Stimulated activated CD4-positive, alpha-beta T cell treated with anti-CD3 and anti-CD28 coated beads, Interleukin-1b, Interleukin-23, amount 100 ng/mL, for 48 hours (primary cell): ENCODE data around the gene TNFRSF12A.

Source experiments
- DNase-seq: peaks from one replicate; pipeline ENCODE4 v3.0.0-alpha.2; 2020

TNFRSF12A gene

DNA sequence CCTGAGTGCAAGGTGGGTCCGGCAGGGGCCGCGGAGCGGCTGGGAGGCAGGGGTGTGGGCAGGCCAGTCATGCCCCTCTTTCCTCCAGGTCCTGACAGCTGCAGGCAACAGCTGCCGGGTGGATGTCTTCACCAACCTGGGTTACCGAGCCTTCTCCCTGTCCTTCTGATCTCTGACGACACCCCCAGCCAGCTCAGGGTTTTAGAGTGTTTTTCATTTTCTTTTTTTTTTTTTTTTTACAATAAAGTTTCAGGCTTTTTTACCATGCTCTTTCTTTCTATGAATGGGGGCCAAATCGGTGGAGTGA lies 7.3 kb downstream of the TNFRSF12A start:
- DNase-seq = no peak

DNA sequence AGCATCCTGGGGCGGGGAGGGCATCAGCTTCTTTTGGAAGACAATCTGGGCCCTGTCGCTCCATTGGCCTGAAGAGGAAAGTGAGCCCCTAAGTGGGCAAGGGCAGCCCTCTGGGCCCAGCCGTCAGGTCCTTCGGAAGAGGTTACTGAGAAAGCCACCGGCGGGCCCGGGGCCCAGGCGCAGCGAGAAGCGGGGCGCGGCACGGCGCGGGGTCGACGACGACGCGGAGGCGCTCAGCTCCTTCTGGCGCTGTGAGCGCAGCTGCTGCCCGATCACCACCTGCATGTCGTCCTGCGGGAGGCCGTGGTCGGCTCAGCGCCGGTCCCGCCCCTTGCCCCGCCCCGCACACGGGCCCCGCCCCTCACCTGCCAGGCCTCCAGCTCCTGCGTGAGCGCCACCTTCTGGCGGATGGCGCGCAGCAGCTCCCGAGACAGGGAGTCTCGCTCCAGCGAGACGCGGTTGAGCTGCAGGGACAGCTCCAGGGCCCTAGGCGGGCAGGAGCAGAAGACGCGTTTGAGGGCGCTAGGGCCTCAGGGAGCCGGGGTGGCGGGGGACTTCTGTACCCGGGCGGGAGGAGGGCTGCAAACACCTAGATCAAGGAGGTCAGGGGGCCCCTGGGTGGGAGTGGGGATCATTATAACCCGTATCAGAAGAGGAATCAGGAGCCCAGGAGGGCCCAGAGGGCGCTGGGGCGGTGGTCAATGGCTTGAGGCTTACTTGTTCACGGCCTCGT lies 8.0 kb downstream of the TNFRSF12A start:
- peak; percentile 88 for DNase-seq

DNA sequence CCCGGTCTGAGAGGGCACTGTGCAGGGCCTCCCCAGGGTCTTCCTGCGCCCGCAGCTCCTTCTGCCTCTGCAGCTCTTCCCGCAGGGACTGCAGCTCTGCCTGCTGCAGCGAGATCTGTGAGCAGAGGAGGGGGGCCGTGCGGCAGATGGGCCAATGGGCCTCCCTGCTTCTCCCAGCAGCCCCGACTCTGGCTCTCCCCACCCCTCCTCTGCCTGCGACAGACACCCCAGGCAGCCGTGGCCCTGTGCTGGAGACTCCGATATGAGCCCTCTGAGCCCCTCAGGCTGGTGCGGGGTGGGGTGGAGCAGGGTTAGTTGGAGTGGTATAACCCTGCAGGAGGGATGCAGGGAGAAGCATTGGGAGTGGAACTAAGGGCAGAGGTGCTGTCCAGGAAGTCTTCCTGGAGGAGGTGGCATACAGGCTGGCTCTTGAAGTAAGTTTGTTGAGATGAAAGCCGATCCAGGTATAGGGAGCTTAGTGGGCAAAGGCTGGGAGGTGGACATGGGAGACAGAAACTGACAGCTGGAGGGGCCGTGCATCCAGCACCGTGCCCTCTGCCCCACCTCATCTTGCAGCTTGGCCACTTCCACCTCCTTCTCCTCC lies 8.7 kb downstream of the TNFRSF12A start:
- DNase-seq = no peak

DNA sequence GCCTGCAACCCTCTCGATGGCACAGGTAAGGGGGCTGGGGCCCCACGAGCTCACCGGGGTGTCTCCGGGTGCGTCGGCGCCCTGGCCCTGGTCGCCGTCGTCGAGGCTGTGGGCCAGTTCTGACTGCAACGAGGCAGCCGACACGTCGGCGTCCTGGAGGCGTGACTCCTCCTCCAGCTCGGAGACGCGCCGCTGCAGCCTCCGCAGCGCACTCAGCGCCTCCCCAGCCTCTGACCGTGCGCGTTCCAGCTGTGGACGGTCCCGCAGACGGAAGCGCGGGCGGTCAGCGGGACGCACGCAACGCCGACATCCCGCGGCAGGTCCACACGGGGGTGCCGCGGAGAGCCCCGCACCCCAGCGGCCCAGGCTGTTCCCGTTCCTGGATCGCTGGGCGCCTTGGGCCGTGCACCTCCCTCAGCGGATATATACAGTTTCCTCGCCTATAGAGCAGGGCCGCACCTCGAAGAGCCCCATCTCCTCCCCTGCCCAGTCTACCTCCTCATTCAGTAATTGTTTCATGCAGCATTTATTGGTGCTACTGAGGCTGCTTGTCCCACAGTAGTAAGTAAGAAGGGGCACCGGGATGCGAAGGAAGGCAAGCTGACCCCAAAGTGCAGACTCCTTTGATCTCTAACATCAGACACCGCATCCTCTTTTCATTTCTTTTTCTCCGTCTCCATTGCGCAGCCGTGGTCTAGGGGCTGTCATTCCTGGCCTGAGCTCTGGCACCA lies 9.5 kb downstream of the TNFRSF12A start:
- DNase-seq = peak; percentile 57

DNA sequence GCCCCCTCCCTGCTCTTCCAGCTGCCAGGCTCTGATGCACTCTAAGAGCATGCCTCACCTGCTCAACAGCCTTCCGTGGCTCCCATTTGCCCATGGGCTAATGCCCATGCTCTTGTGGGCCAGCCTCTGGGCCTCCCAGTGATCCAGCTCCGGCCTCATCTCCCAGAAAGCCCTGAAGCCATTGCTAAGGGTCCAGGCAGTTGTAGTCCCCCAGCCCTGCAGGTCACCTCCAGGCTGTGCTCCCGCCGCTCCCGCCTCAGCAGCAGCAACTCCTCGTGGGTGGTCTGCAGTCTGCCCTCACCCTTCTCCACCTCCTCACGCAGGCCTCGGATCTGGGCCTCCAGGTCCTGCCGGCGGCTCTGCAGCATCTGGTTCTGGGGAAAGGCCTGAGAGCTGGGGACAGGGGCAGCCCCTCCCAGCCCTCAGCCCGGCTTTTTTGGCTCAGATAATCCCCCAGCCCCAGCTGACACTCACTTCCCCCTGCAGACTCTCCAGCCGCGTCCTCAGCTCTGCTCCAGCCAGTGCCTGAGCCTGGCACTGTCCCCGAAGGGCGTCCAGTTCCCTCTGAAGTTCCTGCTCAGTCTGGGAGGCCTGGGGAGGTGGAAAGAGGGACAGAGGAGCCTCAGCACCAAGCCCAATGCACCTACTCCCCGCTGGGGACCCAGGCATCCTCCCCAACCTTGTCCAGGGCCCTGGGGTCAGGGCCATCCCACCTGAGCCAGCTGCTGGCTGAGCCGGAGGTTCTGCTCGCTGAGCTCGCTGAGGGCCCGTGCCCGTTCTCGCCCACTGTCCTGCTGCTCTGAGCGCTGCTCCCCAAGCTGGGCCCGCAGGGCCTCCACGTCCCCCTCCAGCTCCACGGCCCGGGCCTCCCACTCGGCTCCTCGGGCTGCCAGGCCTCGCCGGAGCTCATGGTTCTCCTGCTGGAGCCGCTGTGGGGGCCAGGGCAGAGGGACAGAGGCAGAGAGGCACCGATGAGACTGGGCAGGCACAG lies 10.3 kb downstream of the TNFRSF12A start:
- no peak for DNase-seq

DNA sequence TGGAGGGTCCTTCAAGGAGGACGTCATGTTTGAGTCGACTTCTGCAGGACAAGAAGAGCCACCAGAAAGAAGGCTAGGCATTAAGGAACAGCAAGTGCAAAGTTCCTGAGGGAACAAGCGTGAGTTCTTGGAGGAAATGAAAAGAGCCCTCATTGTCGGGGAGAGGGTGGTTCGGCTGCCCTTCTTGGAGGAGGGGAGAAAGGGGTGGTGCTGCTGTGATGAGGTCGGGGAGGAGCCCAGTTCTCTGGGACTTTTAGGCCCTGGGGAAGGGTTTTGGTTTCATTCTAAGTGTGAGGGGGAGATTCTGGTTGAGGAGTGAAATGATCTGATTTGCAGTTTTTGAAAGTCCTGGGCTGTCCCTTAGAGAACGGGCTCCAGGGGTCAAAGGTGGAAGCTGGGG lies 12.5 kb downstream of the TNFRSF12A start:
- no peak for DNase-seq

DNA sequence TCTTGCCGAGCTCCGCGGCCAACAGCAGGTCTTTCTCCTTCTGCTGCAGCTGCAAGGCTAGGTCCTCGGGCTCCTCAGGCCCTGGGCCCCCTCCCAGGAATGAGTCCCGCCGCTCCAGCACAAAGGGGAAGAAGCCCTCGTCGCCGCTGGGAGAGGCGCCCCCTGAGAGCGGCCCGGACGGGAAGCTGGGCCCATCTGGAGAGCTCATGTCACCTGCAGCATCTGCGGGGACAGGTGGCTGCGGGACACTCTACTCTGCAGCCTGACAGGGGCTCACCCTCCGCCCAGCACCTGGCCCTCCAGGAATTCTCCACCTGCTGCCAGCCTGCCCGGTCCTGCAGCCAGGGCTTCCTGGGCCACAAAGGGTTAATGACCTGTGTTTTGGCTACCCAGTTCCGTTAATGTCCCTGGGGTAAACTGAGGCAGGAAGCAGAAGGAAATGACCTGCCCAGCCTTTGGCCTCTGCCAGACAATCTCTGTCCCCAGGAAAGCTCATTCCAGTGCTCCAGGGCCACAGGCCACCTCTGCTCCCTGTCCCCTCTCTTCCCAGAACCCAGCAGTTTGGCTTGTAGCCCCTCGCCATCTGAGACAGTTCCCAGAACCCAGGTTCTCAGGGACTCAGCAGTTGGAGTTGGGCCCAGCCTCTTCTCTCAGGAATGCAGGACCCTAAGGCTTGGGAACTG lies 15.3 kb downstream of the TNFRSF12A start:
- DNase-seq = no peak

DNA sequence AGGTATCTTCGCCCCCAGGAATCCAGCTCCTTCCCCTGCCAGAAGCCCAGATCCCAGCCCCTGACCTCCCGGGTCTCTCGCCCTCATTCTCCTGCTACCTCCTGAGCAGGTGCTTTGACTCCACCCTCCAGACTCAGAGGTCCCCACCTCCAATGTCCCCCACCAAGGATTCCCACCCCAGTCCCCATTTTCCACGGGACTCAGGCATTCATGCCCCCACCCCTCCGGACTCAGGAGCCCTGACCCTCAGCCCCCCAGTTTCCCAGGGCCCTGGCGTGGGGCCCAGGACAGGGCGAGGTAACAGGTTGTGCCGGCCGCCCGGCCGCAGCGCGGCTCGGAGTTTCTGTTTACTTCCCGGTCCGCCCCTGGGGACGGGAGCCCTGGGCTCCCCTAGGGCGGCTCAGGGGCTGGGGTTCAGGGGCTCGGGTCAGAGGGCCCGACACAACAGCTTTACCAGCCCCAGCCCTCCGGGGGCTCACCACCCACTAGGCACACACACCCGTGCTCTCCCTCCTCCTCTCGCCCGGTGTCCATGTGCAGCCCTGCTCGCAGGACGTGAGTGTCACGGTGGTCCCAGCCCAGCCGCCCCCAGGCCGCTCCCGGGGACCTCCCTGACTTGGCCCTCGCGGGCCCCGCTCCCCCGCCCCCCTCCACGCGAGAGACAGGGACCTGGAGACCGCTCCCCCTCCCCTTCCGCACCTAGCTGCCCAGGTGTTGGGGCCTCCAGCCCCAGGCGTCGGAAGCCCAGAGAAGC lies 16.0 kb downstream of the TNFRSF12A start:
- no peak for DNase-seq

DNA sequence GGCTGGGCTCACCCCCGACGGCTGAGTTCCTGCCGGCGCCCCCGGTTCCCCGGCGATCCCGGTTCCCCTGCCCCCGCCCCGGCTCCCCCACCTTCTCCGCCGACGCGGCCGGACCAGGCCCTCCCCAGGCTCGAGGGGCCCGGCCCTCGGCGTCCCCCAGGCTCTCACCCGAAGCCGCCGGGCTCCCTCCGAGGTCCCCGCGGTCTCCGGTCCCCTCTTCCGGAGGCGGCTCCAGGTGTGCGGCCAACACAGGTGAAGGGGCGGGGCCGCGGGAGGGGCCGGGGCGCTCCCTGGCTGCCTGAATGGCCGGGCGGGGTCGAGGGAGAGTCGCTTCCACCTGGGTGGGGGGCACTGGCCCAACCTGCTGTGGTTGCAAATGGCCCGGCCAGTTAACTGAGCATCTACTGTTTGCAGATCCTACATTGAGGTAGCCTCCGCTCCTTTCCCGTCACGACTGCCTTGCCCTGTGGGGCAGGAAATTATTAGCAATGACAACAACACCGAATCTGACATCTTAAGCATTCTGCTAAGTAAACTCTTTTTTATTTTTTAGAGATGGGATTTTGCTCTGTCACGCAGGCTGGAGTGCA lies 16.7 kb downstream of the TNFRSF12A start, which contains the start of gene BICDL2:
Gene BICDL2 (minus strand): TSS at position 219 of the 590 bp plus-strand sequence. CDS start 1,448 bp downstream, outside the sequence.
- DNase-seq = no peak

DNA sequence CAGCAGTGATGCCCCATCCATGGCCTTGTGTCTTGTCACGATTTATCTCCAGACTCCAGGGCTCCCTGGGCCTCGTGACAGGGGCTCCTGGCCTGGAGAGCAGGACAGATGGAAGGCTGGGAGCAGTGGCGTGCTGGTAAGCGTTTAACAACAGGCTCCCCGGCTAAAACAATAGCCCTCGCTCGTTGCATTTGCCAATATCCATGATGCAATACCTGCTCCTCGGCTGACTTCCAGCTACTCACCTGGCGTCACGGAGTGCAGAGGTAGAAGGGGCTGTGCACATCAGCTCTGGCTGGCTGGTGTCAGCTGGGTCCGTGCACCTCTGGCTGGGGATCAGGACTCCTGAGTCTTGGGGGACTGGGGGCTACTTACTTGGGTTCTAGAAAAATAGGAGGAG lies 18.1 kb downstream of the TNFRSF12A start:
- DNase-seq = no peak

DNA sequence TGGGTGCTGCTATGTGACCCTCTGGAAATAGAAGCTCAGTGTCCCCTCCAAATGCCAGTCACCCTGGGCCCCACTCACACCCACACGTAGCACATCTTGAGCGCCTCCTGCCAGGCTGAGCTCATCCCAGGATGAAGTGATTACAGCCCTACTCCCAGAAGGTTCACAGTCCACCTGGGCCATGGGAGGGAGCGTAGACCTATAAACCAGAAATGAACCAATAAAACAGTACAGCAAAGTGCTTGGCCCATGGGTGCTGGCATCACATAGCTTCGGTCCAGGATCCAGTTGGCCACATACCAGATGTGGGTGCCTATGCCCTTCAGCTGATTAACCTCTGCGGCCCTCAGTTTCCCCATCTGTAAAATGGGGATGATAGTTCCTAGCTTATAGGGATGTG lies 18.7 kb downstream of the TNFRSF12A start:
- no peak for DNase-seq

DNA sequence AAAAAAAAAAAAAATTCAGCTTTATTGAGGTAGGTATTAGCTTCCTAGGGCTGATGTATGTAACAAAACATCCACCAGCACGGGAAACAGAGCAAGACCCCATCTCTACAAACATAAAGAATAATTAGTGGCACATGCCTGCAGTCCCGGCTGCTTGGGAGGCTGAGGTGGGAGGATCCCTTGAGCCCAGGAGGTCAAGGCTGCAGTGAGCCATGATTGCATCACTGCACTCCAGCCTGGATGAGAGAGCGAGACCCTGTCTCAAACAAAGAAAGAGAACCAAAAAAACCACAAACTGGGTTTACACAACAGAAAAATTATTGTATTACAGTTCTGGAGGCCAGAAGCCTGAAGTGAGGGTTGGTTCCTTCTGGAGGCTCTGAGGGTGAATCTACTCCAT lies 22.2 kb downstream of the TNFRSF12A start:
- no peak for DNase-seq

DNA sequence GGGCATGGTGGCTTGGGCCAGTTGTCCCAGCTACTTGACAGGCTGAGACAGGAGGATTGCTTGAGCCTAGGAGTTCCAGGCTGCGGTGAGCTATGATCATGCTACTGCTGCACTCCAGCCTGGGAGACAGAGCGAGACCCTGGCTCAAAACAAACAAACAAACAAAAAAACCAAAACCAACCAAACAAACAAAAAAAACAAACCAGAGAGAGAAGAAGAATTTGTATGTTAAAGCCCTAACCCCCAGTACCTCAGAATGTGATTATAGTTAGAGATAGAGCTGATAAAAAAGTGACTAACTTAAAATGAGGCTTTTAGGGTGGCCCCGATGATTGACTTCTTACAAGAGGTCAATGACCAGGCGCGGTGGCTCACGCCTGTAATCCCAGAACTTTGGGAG lies 24.5 kb downstream of the TNFRSF12A start:
- no peak for DNase-seq

DNA sequence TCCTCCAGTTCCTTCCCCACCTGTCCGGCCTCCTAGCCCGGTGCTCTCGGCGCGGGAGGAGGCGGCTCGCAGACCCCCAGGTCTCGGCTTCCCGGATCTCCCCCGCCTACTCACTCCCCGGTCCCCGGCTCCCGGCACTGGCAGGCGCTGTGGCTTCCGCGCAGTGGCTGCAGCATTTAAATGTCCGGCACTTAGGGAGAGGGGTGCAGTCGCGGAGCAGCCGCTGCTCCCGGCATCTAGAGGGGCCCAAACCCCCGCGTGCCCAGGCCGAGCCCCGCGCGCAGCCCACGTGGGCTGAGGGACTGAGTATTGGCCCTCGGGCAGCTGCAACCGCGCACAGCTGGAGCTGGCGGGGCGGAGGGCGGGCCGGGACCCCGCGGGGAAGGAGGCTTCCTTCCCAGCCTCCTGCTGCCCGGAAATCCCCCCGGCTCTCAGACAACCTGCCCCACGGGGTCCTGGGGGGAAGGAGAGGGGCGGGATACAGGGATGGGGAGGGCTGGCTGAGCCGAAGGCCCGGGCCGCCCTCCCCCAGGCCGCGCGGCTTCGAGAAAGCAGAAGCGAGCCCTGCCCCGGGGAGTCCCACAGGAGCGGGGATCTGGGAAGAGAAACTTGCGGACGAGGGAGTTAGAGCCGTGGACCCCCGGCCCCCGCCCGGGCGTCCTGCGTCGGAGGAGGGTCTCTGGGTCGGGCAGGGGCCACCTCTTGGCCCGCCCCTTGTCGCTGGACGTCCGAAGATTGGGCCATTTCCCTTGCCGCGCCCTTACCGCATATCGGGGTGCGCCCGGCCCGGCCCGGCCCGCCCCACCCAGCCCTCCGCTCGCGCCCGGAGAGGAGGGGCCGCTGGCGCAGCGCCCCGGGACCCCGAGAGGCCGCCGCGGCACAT lies 25.8 kb downstream of the TNFRSF12A start, which contains the start of gene MMP25:
Gene MMP25 (plus strand): TSS at position 804 of the 883 bp plus-strand sequence. CDS start 357 bp downstream, outside the sequence.
- DNase-seq = no peak

DNA sequence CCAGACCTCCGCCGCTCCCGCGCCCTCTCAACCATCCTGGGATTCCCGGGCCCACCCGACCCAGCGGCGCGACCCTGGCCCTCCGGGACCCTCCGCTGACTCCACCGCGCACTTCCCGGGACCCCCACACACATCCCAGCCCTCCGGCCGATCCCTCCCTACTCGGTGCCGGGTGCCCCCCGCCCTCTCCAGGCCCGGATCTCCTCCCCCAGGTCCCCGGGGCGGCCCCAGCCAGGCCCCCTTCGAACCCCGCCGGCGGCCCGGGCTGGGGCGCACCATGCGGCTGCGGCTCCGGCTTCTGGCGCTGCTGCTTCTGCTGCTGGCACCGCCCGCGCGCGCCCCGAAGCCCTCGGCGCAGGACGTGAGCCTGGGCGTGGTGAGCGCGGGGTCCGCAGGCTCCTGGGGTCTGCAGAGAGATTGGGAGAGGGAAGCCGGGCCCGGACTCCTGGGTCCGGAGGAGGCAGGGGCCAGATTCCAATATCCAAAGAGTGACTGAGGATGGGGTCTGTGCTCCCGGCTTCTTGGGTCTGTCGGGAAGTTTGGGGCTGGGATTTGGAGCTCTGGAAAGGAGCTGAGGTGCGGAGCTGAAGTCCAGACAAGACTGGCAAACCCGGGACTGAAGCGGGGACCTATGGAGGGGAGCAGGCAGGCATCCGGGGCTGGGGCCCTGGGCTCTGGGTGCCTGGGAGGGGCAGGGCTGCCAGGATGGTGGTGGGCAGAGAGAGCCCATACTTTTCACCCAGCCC lies 26.6 kb downstream of the TNFRSF12A start:
- no peak for DNase-seq

DNA sequence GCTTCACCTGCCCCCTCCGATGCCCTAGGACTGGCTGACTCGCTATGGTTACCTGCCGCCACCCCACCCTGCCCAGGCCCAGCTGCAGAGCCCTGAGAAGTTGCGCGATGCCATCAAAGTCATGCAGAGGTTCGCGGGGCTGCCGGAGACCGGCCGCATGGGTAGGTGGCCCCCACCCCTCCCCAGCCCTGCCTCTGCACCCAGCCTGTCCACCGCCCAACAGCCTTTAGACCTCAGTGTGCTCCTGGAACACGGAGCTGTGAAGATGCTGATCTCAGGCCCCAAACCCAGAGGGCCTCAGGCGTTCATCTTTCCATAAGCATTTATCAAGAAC lies 27.2 kb downstream of the TNFRSF12A start:
- DNase-seq = no peak

DNA sequence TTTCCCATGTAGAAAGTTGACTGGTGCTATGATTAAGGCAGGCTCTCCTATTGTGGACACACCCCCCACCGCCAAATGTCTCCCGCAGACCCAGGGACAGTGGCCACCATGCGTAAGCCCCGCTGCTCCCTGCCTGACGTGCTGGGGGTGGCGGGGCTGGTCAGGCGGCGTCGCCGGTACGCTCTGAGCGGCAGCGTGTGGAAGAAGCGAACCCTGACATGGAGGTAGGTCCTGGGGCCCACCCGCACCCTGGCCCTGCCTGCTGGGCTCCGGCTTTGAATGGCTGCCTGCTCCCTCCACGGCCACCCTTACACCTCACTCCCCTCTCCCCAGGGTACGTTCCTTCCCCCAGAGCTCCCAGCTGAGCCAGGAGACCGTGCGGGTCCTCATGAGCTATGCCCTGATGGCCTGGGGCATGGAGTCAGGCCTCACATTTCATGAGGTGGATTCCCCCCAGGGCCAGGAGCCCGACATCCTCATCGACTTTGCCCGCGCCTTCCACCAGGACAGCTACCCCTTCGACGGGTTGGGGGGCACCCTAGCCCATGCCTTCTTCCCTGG lies 29.8 kb downstream of the TNFRSF12A start:
- no peak for DNase-seq

DNA sequence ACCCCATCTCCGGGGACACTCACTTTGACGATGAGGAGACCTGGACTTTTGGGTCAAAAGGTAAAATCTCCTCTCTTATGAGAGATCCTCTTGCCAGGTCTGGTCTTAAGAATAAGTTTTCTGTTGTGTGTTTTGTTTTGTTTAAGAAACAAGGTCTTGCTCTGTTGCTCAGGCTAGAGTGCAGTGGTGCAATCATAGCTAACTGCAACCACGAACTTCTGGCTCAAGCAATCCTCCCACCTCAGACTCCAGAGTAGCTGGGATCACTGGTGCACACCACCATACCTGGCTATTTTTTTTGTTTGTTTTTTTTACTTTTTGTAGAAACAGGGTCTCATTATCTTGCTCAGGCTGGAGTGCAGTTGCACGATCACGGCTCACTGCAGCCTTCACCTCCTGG lies 30.3 kb downstream of the TNFRSF12A start:
- no peak for DNase-seq

DNA sequence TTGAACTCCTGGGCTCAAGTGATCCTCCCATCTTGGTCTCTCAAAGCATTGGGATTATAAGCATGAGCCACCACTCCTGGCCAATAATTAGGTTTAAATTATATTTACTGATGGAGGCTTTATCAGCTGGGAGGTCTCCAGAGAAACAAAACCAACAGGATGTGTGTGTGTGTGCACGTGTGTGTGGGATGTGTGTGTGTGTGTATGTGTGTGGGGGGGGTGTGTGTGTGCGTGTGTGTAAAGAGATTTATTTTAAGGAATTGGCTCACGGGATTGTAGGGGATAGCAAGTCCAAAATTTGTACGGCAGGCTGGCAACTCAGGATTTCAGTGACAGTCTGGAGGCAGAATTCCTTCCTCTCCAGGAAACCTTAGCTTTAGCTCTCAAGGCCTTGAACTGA lies 30.8 kb downstream of the TNFRSF12A start:
- no peak for DNase-seq
